Gastrocnemius medialis (tissue), 4 donors: Measurements from ENCODE around the gene CERCAM. TPM values are rescaled to one million over a fixed set of nuclear protein-coding genes. Genes with fewer than 3 reads are reported as not detected.

Experiments used
- ATAC-seq, 2 donors: fragments of 150-250 bp; one replicate each; pipeline ENCODE4 v1.9.1; 2016
- DNase-seq, 2 donors: peaks; one replicate each; pipeline ENCODE4 v3.0.0-alpha.2; 2019
- H3K27ac ChIP-seq, 4 donors: fragments of 200-600 bp; sonication (generic); 1 replicate in 1 of 4; 2 replicates in 3 of 4; pipeline ENCODE4 v1.5.1; 2016 to 2018; ENCODE audit warnings: mild to moderate bottlenecking in 2 of 4, moderate library complexity in 1 of 4
- H3K27me3 ChIP-seq, 3 donors: fragments of 200-600 bp; sonication (generic) in 2 of 3; 1 replicate in 1 of 3; 2 replicates in 2 of 3; pipeline versions ENCODE4 v1.5.1 to v1.6.0; 2016 to 2019; ENCODE audit warnings: mild to moderate bottlenecking in 1 of 3, moderate library complexity in 1 of 3
- H3K36me3 ChIP-seq, 2 donors: fragments of 200-600 bp; sonication (generic) in 1 of 2; one replicate each; pipeline ENCODE4 v1.5.1; 2017 to 2018
- H3K4me1 ChIP-seq, 2 donors: fragments of 200-600 bp; sonication (generic) in 1 of 2; one replicate each; pipeline ENCODE4 v1.5.1; 2016 to 2017; ENCODE audit warnings: mild to moderate bottlenecking in 2 of 2
- H3K4me3 ChIP-seq, 4 donors: fragments of 200-600 bp; sonication (generic) in 3 of 4; 1 replicate in 1 of 4; 2 replicates in 3 of 4; pipeline ENCODE4 v1.5.1; 2016 to 2019; ENCODE audit warnings: mild to moderate bottlenecking in 2 of 4
- H3K9me3 ChIP-seq, 3 donors: fragments of 200-600 bp; sonication (generic) in 2 of 3; 1 replicate in 1 of 3; 2 replicates in 2 of 3; pipeline ENCODE4 v1.5.1; 2016 to 2019
- POLR2A ChIP-seq, 2 donors: fragments of 450-650 bp; IDR thresholded peaks; one replicate each; pipeline ENCODE4 v1.6.1; 2017; ENCODE audit warnings: antibody characterized with exemption in 2 of 2, mild to moderate bottlenecking in 2 of 2, moderate library complexity in 2 of 2
- in situ Hi-C, 4 donors: fragments of 200-750 bp; cut with MboI; loops; one replicate each; pipeline versions ENCODE4 v1.15.0 to v1.8.0; 2017; ENCODE audit warnings: low sequenced_read_pairs in 4 of 4
- intact Hi-C: fragments of 100-400 bp; cut with DNase I; formaldehyde crosslinking; loops from one replicate; pipeline ENCODE4 v1.15.1; 2023; ENCODE audit warnings: low total_unique reads
- total RNA-seq, 4 donors: library from RNA; depleted of rRNA; stranded (reverse); fragments of >200 nt; gene quantifications; one replicate each; pipeline versions ENCODE4 v1.1.0 to v1.2.3, GENCODE V29; 2016
- TF ChIP-seq, protein P1 (sequence below), 5 experiments: fragments of 450-650 bp in 3 of 5; fragments of 200-600 bp in 2 of 5; sonication (generic) in 2 of 5; IDR thresholded peaks in 4 of 5; conservative IDR thresholded peaks in 1 of 5; 1 replicate in 4 of 5; 2 replicates in 1 of 5; pipeline ENCODE4 v1.5.1; 2016 to 2019; ENCODE audit warnings: antibody characterized with exemption in 5 of 5, mild to moderate bottlenecking in 3 of 5, moderate library complexity in 3 of 5

Gene CERCAM
- total RNA-seq, 4 donors from 2014 or later = 1.1 to 6.1 (median 2.3) TPM

DNA sequence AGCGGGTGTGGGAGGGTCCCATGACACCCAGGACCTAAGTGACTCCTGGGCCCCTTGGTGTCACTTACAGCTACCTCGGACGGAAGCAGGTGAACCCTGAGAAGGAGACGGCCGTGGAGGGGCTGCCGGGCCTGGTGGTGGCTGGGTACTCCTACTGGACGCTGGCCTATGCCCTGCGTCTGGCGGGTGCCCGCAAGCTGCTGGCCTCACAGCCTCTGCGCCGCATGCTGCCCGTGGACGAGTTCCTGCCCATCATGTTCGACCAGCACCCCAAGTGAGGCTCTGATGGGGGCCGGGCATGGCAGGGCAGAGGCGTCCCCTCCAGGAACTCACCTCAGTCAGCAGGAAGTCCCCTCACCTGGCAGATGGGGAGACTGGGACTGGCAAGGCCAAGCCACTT is 13.7 kb downstream of the CERCAM start:
- TF ChIP-seq, protein P1, sequence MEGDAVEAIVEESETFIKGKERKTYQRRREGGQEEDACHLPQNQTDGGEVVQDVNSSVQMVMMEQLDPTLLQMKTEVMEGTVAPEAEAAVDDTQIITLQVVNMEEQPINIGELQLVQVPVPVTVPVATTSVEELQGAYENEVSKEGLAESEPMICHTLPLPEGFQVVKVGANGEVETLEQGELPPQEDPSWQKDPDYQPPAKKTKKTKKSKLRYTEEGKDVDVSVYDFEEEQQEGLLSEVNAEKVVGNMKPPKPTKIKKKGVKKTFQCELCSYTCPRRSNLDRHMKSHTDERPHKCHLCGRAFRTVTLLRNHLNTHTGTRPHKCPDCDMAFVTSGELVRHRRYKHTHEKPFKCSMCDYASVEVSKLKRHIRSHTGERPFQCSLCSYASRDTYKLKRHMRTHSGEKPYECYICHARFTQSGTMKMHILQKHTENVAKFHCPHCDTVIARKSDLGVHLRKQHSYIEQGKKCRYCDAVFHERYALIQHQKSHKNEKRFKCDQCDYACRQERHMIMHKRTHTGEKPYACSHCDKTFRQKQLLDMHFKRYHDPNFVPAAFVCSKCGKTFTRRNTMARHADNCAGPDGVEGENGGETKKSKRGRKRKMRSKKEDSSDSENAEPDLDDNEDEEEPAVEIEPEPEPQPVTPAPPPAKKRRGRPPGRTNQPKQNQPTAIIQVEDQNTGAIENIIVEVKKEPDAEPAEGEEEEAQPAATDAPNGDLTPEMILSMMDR (IDR thresholded peaks at IDR 0.05 in 4 of 5, conservative IDR thresholded peaks at IDR 0.05 in 1 of 5) = no peak
- no peak for TF ChIP-seq POLR2A (IDR thresholded peaks at IDR 0.05)
- Histone ChIP-seq H3K27me3 (no peaks in the 10 kb centered on the region), H3K4me3 (no peak overlapping the region), H3K4me1 (no peaks in the 10 kb centered on the region), H3K36me3 (no peaks in the 10 kb centered on the region), H3K27ac (no peak overlapping the region), H3K9me3 (no peaks in the 10 kb centered on the region)
- ATAC-seq (no peak), DNase-seq (no peak)
- intact Hi-C loops = no loop called here
- in situ Hi-C loops = no loop called here

DNA sequence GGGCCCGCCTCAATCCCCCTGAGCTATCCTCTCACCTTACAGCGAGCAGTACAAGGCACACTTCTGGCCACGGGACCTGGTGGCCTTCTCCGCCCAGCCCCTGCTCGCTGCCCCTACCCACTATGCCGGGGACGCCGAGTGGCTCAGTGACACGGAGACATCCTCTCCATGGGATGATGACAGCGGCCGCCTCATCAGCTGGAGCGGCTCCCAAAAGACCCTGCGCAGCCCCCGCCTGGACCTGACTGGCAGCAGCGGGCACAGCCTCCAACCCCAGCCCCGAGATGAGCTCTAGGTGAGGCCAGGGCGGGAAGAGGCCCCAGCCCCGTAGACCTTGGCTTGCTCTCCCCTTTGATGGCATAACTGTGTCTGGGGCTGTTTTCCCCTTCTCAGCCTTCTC is 15.0 kb downstream of the CERCAM start:
- no peaks in the 10 kb centered on the region for H3K4me1 ChIP-seq
- H3K36me3 ChIP-seq = no peaks in the 10 kb centered on the region
- TF ChIP-seq, protein P1 (IDR thresholded peaks at IDR 0.05 in 4 of 5, conservative IDR thresholded peaks at IDR 0.05 in 1 of 5) = no peak
- no peak for TF ChIP-seq POLR2A (IDR thresholded peaks at IDR 0.05)
- no peak overlapping the region for H3K4me3 ChIP-seq
- no peak for ATAC-seq
- intact Hi-C loops = no loop called here
- no peaks in the 10 kb centered on the region for H3K9me3 ChIP-seq
- no peak overlapping the region for H3K27ac ChIP-seq
- in situ Hi-C loops = no loop called here
- no peak for DNase-seq
- H3K27me3 ChIP-seq = no peaks in the 10 kb centered on the region

DNA sequence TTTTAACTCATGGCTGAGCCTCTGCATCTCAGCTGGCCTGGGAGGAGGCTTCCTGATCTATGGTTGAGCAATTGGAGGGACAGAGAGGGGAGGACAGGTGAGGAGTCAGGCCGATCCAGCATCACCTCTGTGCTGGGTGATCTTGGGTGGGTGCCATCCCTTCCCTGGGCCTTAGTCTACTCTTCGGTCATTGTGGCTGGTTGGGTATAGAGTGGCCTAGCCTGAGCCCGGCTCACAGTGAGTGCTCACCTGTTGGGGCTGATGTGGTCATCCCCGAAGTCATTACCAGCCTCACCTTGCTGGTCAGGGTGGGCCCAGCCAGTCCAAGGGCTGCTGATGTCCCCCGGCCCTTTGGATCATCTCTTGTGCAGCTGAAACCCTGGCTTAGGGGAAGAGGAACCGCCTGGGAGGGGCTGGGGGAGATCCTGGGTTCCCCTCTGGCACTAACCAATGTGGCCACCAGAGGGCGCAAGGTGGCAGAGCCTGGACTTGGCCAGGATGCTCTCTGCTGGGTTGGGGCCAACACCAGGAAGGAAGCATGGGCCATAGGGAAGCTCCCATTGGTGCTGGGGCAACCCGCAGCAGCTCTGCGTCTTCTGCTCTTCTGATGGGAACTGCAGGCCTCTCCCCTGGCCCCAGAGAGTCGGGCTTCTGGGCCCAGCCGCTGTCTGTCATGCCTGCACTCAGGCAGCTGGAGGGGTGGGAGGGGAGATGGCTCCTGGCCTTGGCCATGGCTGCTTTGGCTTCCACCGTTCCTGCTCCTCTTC is 17.9 kb downstream of the CERCAM start:
- H3K4me1 ChIP-seq = no peaks in the 10 kb centered on the region
- TF ChIP-seq, protein P1 (IDR thresholded peaks at IDR 0.05 in 4 of 5, conservative IDR thresholded peaks at IDR 0.05 in 1 of 5) = peak; percentile 68 to 93 (median 89)
- no peak for TF ChIP-seq POLR2A (IDR thresholded peaks at IDR 0.05)
- peak; percentile 61 to 68 for DNase-seq
- no peaks in the 10 kb centered on the region for H3K27me3 ChIP-seq
- intact Hi-C loops = loop anchor here (1.0 kb wide), 1 partner anchor 18 kb away; the partner anchor contains the start of gene ODF2
- in situ Hi-C loops = no loop called here
- no peak overlapping the region for H3K27ac ChIP-seq
- no peaks in the 10 kb centered on the region for H3K36me3 ChIP-seq
- ATAC-seq = peak; percentile 87 to 95
- no peak overlapping the region for H3K4me3 ChIP-seq
- H3K9me3 ChIP-seq = no peaks in the 10 kb centered on the region

DNA sequence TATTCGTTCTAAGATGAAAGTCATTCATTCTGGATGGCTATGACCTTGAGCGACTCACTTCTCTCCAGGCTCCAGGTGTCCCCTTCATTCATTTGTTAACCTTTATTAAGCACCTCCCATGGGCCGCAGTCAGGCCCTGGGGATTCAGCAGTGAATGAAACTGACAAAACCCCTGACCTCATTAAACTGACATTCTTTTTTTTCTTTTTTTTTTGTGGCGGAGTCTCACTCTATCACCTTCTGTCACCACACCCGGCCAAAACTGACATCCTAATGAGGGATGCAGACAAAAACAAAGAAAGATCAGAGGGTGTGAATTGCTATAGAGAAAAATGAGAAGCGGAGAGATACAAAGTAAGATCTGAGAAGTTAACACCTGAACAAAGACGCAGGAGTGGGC is 18.6 kb downstream of the CERCAM start:
- H3K4me1 ChIP-seq = no peaks in the 10 kb centered on the region
- H3K27me3 ChIP-seq = no peaks in the 10 kb centered on the region
- no peak for DNase-seq
- no peak overlapping the region for H3K27ac ChIP-seq
- TF ChIP-seq POLR2A (IDR thresholded peaks at IDR 0.05) = no peak
- TF ChIP-seq, protein P1 (IDR thresholded peaks at IDR 0.05 in 4 of 5, conservative IDR thresholded peaks at IDR 0.05 in 1 of 5) = no peak
- H3K4me3 ChIP-seq = no peak overlapping the region
- in situ Hi-C loops (no loop called here), intact Hi-C loops (no loop called here)
- H3K36me3 ChIP-seq = no peaks in the 10 kb centered on the region
- no peak for ATAC-seq
- H3K9me3 ChIP-seq = no peaks in the 10 kb centered on the region
